Stomach (tissue), 4 donors: Measurements from ENCODE around the gene FAAP20.

Source experiments
- POLR2A ChIP-seq, 4 donors: fragments of 450-650 bp; IDR thresholded peaks; one replicate each; pipeline ENCODE4 v1.6.1; 2016; ENCODE audit warnings: antibody characterized with exemption in 4 of 4, control low read depth in 2 of 4, mild to moderate bottlenecking in 1 of 4, moderate library complexity in 1 of 4
- POLR2AphosphoS5 ChIP-seq, 3 donors: sonication (generic); formaldehyde crosslinking; IDR thresholded peaks; one replicate each; pipeline ENCODE4 v1.6.1; 2016; ENCODE audit warnings: antibody characterized with exemption in 3 of 3
- TF ChIP-seq, protein P1 (sequence below), 7 experiments: fragments of 450-650 bp in 4 of 7; fragments of 200-600 bp in 3 of 7; sonication (generic) in 3 of 7; IDR thresholded peaks; one replicate each; pipeline ENCODE4 v1.5.1; 2016 to 2019; ENCODE audit warnings: antibody characterized with exemption in 7 of 7, control low read depth in 2 of 7, mild to moderate bottlenecking in 1 of 7

DNA sequence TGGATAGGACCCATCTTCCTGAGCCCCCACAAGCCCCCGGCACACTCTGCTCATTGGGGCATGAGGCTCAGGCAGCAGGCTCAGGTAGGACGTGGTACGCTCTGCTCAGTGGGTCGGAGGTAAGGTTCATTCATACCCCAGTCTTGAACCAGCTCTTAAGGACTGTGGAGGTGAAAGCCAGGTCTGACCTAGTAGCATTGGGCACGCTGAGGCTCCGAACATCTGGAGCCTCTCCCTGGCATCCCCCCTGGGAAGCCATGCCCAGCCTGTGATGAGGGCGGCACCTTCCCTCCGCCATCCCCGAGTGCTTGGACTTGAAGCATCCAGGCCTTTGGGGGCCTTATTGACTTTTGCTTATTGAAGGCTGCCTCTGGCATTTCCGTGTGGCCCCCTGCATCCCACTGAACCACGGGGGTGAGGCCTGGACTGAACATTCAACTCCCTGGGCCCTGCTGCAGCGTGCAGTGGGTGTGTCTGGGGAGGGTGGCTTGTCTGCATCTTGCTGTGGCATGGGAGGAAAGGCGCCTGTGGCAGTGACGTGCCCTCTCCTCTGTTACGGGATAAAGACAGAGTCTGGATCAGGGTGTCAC is 50.0 kb downstream of the FAAP20 start:
- no peak for TF ChIP-seq POLR2A (IDR thresholded peaks at IDR 0.05)
- TF ChIP-seq, protein P1, sequence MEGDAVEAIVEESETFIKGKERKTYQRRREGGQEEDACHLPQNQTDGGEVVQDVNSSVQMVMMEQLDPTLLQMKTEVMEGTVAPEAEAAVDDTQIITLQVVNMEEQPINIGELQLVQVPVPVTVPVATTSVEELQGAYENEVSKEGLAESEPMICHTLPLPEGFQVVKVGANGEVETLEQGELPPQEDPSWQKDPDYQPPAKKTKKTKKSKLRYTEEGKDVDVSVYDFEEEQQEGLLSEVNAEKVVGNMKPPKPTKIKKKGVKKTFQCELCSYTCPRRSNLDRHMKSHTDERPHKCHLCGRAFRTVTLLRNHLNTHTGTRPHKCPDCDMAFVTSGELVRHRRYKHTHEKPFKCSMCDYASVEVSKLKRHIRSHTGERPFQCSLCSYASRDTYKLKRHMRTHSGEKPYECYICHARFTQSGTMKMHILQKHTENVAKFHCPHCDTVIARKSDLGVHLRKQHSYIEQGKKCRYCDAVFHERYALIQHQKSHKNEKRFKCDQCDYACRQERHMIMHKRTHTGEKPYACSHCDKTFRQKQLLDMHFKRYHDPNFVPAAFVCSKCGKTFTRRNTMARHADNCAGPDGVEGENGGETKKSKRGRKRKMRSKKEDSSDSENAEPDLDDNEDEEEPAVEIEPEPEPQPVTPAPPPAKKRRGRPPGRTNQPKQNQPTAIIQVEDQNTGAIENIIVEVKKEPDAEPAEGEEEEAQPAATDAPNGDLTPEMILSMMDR (IDR thresholded peaks at IDR 0.05) = no peak
- no peak for TF ChIP-seq POLR2AphosphoS5 (IDR thresholded peaks at IDR 0.05)
